Endothelial cell of umbilical vein (primary cell): Measurements from ENCODE around the gene INSYN2B.

ENCODE experiments used
- EZH2 ChIP-seq: IDR thresholded peaks from 2 replicates; pipeline ENCODE4 v1.6.1; 2012; ENCODE audit warnings: borderline replicate concordance, low read depth, mild to moderate bottlenecking, moderate library complexity, low read length, inconsistent platforms; ENCODE audit not compliant: severe bottlenecking
- FOS ChIP-seq: IDR thresholded peaks from 2 replicates; pipeline ENCODE4 v1.6.1; 2011; ENCODE audit warnings: mild to moderate bottlenecking, low read length, moderate library complexity, borderline replicate concordance; ENCODE audit not compliant: insufficient read depth
- GATA2 ChIP-seq: IDR thresholded peaks from 2 replicates; pipeline ENCODE4 v1.7.0; 2011; ENCODE audit warnings: low read depth, mild to moderate bottlenecking, moderate library complexity, mixed read lengths, low read length; ENCODE audit not compliant: insufficient read length, insufficient read depth
- POLR2A ChIP-seq: IDR thresholded peaks from 2 replicates; pipeline ENCODE4 v1.6.1; 2012; ENCODE audit warnings: low read depth, mild to moderate bottlenecking, control low read depth, low read length
- POLR2AphosphoS5 ChIP-seq: IDR thresholded peaks from 2 replicates; pipeline ENCODE4 v1.6.1; 2012; ENCODE audit warnings: low read depth, mild to moderate bottlenecking, control low read depth, low read length, moderate library complexity; ENCODE audit not compliant: insufficient read depth
- TF ChIP-seq, protein P1 (sequence below), 2 donors: IDR thresholded peaks; 1 replicate in 1 of 2; 2 replicates in 1 of 2; pipeline ENCODE4 v1.5.1; 2011; ENCODE audit warnings: low read length in 2 of 2, mild to moderate bottlenecking in 2 of 2, moderate library complexity in 2 of 2, control low read depth in 1 of 2, inconsistent platforms in 1 of 2, low read depth in 1 of 2; ENCODE audit not compliant: insufficient read depth in 1 of 2; ENCODE audit errors: extremely low read depth in 1 of 2
- TF ChIP-seq, protein P2 (sequence below): IDR thresholded peaks from 2 replicates; pipeline ENCODE4 v1.6.1; 2011; ENCODE audit not compliant: insufficient read depth, insufficient read length

DNA sequence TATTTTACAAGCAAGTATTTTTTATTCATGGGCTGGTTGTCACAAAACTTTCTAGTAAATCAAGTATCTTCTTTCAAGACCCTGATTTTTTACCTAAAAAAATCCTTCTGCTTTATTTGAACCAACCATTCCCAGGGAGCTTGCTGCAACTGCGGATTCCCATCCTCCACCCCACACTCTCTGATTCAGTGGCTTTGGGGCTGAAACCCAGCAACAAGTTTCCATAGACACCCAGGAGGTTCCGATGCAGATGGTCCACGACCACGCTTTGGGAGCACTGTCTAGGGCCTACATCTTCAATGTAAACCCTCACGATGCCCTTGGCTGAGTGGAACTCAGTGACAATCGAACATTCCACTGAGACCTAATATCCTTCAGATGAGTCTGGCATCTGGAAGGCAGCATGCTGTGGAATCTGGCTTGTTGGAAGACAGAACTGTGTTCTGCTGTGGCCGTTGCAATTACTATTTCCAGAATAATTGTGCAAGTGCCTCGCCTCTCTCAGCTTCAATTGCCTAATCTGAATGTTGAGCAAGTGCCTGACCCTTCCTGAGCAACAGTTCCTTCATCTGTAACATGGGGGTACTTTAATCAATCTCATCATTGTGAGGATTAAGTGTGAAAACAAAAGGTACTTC lies 105.1 kb downstream of the INSYN2B start:
- TF ChIP-seq POLR2A (no peak), GATA2 (no peak), POLR2AphosphoS5 (no peak), EZH2 (no peak), FOS (no peak)
- TF ChIP-seq, protein P1, sequence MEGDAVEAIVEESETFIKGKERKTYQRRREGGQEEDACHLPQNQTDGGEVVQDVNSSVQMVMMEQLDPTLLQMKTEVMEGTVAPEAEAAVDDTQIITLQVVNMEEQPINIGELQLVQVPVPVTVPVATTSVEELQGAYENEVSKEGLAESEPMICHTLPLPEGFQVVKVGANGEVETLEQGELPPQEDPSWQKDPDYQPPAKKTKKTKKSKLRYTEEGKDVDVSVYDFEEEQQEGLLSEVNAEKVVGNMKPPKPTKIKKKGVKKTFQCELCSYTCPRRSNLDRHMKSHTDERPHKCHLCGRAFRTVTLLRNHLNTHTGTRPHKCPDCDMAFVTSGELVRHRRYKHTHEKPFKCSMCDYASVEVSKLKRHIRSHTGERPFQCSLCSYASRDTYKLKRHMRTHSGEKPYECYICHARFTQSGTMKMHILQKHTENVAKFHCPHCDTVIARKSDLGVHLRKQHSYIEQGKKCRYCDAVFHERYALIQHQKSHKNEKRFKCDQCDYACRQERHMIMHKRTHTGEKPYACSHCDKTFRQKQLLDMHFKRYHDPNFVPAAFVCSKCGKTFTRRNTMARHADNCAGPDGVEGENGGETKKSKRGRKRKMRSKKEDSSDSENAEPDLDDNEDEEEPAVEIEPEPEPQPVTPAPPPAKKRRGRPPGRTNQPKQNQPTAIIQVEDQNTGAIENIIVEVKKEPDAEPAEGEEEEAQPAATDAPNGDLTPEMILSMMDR (IDR thresholded peaks at IDR 0.05; ENCODE audit: extremely low read depth in 1 of 2, insufficient read depth in 1 of 2, low read depth in 1 of 2, low read length in 2 of 2): no peak
- TF ChIP-seq, protein P2, sequence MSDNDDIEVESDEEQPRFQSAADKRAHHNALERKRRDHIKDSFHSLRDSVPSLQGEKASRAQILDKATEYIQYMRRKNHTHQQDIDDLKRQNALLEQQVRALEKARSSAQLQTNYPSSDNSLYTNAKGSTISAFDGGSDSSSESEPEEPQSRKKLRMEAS: no peak
